COR-L47 (cell line): ENCODE data around the gene PLIN4.

ENCODE experiments used
- DNase-seq: peaks from one replicate; lab custom pipeline; 2025; lab: John Stamatoyannopoulos, UW

The PLIN4 gene

GRCh38 chr19:4505570-4506448 lies 12.5 kb downstream of the PLIN4 start:
- DNase-seq = no peak

GRCh38 chr19:4504891-4505569 lies 13.3 kb downstream of the PLIN4 start:
- DNase-seq = no peak

GRCh38 chr19:4504297-4504701 lies 14.0 kb downstream of the PLIN4 start:
- no peak for DNase-seq

- no peak for DNase-seq
Measured at GRCh38 chr19:4503825-4504170, 14.5 kb downstream of the PLIN4 start.

- DNase-seq = no peak
Measured at GRCh38 chr19:4503132-4503824, 15.0 kb downstream of the PLIN4 start.

DNA sequence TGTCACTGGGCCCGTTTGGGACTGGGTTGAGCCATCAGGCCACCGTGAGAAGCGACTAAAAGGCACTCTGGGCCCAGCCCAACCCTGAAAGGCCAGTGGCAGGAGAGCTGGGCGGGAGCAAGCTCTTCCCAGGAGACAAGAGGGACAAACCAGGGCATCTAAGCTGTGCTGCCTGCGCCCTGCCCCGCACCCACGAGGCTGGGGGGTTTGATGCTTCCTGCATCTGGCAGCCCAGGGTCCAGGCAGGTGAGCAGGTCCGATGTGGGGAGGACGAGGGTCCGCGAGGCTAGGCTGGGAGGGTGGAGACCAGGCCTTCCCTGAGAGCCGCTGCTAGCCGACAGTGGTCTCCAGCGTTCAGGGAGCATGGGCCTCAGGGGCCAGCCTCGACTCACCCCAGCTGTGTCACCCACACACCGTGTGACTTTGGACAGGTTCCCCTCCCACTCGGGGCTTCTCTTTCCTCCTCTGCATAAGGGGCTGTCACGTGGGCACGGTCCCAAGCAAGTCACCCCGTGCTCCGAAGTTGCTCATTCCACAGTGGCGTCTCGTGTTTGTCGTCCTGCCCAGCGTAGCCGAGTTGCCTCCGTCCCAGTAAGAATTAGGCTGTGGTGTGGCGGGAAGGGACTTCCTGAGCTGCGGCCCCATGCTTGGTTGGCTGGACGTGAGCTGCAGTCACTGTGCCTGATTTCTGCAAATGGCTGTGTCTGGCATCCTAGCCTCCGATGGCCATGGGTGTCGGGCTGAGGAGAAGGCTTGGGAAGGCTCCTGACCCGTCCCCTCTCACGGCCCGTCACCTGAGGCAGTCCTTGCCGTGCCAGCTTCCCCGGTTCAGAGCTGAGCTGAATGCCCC lies 15.8 kb downstream of the PLIN4 start:
- no peak for DNase-seq

GRCh38 chr19:4501691-4502090 lies 16.6 kb downstream of the PLIN4 start:
- no peak for DNase-seq

- no peak for DNase-seq
Measured at GRCh38 chr19:4500841-4501591, 17.3 kb downstream of the PLIN4 start.

GRCh38 chr19:4499855-4500254 lies 18.4 kb downstream of the PLIN4 start:
- no peak for DNase-seq

- DNase-seq = no peak
Measured at GRCh38 chr19:4499318-4499717, 19.0 kb downstream of the PLIN4 start.

DNA sequence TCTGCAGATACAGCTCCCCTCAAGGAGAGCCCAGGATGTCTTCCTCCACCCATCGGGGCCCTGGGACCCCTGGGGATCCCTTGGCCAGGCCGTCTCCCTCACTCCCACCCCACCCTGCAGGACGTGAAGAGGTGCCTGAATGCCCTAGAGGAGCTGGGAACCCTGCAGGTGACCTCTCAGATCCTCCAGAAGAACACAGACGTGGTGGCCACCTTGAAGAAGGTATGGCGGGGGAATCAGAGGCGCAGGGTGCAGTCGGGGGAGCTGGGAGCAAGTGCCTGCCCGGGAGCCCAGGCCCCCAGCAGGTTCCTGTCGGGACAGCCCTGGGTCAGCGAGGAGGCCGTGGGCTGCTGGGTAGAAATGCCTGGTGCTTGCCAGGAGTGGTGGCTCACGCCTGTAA lies 19.6 kb downstream of the PLIN4 start:
- no peak for DNase-seq

GRCh38 chr19:4497770-4498389 lies 20.4 kb downstream of the PLIN4 start:
- DNase-seq = no peak

- no peak for DNase-seq
Measured at GRCh38 chr19:4496304-4496703, 22.0 kb downstream of the PLIN4 start.

DNA sequence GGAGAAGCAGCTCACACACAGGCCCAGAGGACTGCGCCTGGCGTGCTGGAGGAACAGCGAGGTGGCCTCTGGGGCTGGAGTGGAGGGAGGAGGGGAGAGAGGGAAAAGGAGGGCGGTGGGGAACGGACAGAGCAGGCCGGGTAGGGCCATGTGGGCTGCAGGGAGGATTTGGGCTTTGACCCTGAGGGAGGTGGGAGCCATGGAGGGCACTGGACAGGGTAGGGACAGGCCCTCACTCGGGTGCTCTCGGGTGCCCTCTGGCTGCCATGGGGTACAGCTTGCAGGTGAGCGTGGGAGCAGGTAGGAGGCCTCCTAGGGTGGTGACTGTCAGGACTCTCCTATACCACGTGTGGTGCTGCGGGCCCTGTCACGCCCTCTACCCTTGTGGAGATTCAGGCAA lies 22.8 kb downstream of the PLIN4 start:
- DNase-seq = no peak

- no peak for DNase-seq
Measured at GRCh38 chr19:4494691-4495064, 23.6 kb downstream of the PLIN4 start.

- DNase-seq = no peak
Measured at GRCh38 chr19:4493929-4494690, 24.2 kb downstream of the PLIN4 start.

- DNase-seq = no peak
Measured at GRCh38 chr19:4493104-4493928, 25.0 kb downstream of the PLIN4 start.

DNA sequence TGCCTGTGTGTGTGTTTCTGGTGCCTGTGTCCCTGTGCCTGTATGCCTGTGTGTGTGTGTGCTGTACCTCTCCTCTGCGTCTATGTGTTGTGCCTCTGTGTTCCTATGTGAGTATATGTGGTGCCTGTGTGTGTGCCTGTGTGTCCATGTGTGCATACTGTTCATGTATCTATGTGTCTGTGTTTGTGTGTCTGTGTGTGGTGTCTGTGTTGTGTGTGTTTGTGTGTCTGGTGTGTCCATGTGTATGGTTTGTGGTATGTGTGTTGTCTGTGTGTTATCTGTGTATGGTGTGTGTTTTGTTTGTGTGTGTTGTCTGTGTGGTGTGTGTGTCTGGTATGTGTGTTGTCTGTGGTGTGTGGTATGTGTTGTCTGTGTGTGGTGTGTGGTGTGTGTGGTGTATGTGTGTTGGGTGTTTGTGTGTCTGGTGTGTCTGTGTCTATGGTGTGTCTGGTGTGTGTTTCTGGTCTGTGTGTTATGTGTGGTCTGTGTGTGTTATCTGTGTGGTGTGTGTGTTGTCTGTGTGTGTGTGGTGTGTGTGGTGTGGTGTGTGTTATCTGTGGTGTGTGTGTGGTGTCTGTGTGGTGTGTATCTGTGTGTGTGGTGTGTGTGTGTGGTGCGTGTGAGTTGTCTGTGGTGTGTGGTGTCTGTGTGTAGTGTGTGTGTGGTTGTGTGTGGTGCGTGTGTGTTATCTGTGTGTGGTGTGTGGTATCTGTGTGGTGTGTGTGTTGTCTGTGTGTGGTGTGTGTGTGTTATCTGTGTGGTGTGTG lies 25.8 kb downstream of the PLIN4 start:
- DNase-seq = no peak
